Skeletal muscle satellite cell (primary cell): ENCODE results near the gene PRR15L.
"Not testable (repeated sequence)": the region's sequence is repeated elsewhere in the genome, so short reads cannot be mapped to it uniquely, and the experiment has no call there.

Experiments
- H3K27me3 ChIP-seq: 2 replicates; pipeline ENCODE4 v1.7.0; 2013; ENCODE audit warnings: low read length; ENCODE audit not compliant: control insufficient read depth, insufficient read depth
- H3K36me3 ChIP-seq: 2 replicates; pipeline ENCODE4 v1.7.0; 2013; ENCODE audit warnings: mild to moderate bottlenecking, control low read depth, low read length; ENCODE audit not compliant: insufficient read depth
- H3K4me1 ChIP-seq: 2 replicates; pipeline ENCODE4 v1.7.0; 2013; ENCODE audit warnings: low read length; ENCODE audit not compliant: control insufficient read depth, insufficient read depth
- H3K4me2 ChIP-seq: 2 replicates; pipeline ENCODE4 v1.7.0; 2013; ENCODE audit warnings: mild to moderate bottlenecking, low read length
- H3K4me3 ChIP-seq: 2 replicates; pipeline ENCODE4 v1.7.0; 2013; ENCODE audit warnings: low read length
- H3K9ac ChIP-seq: 2 replicates; pipeline ENCODE4 v1.7.0; 2013; ENCODE audit warnings: mild to moderate bottlenecking, low read depth, low read length, moderate library complexity
- H3K9me3 ChIP-seq: replicated peaks from 2 replicates; pipeline ENCODE4 v1.7.0; 2013; ENCODE audit warnings: mild to moderate bottlenecking, control low read depth, low read length

PRR15L gene

GRCh38 chr17:47945080-47945479 is 12.6 kb downstream of the PRR15L start:
- Histone ChIP-seq H3K36me3 (peaks cover 17% of the 10 kb centered on the region), H3K4me1 (peaks cover 27% of the 10 kb centered on the region), H3K27me3 (no peaks in the 10 kb centered on the region), H3K9me3 (no peaks in the 10 kb centered on the region), H3K9ac (no peak overlapping the region), H3K4me3 (no peak overlapping the region), H3K4me2 (no peak overlapping the region)

- peaks cover 14% of the 10 kb centered on the region for H3K4me1 ChIP-seq
- peak overlapping the region; percentile 85 for H3K4me3 ChIP-seq
- H3K36me3 ChIP-seq = peaks cover 12% of the 10 kb centered on the region
- H3K4me2 ChIP-seq = peak overlapping the region; percentile 98
- H3K9ac ChIP-seq = peak overlapping the region; percentile 83
- H3K27me3 ChIP-seq = no peaks in the 10 kb centered on the region
- no peaks in the 10 kb centered on the region for H3K9me3 ChIP-seq
Observed at GRCh38 chr17:47942568-47942967, 15.1 kb downstream of the PRR15L start.

- peaks cover 13% of the 10 kb centered on the region for H3K4me1 ChIP-seq
- H3K27me3 ChIP-seq = no peaks in the 10 kb centered on the region
- H3K4me3 ChIP-seq = peak overlapping the region; percentile 85
- peak overlapping the region; percentile 98 for H3K4me2 ChIP-seq
- H3K9me3 ChIP-seq = no peaks in the 10 kb centered on the region
- peaks cover 12% of the 10 kb centered on the region for H3K36me3 ChIP-seq
- peak overlapping the region; percentile 83 for H3K9ac ChIP-seq
Observed at GRCh38 chr17:47942096-47942510, 15.6 kb downstream of the PRR15L start.

DNA sequence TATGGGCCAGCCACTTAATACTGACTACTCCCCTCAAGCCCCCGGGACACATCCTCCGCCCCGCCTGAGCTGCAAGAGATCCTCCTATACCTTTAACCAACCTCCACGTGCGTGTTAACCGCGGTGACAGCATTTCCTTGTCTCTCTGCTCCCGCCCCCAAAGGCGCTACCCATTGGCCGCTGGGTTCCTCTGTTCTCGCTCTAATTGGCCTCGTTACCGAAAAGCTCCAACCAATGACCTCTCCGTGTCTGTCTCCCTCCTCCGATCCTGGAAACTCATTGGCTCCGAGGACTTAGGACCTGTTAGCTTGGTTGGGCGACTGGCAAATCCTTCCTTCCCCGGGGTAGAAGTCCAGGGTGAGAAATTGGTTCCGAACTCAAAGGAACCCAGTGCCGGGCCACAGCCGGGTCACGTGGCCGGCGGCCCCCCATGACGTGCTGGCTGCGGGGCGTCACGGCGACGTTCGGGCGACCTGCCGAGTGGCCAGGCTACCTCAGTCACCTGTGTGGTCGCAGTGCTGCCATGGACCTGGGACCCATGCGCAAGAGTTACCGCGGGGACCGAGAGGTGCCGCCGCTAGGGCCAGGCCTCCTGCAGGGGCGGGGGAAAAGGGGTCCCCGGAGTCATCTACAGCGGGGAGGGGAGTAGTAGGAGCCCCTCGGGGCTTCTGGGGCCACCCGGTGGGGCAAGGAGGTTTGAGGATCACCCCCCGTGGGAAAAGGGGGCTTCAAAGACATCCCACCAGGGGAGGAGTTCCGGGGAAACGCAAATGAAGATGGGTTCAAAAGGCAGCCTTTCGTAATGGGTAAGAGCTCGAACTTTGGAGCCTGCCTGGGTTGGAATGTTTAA is 16.2 kb downstream of the PRR15L start, which contains the start of gene PNPO:
Gene PNPO (plus strand): TSS at position 326 of the 850 bp plus-strand sequence. CDS start 105 bp downstream, at position 431.
- peak within 1 kb of the TSS; percentile 85 for H3K4me3 ChIP-seq
- H3K9me3 ChIP-seq = no peaks in the 10 kb centered on the region
- H3K4me1 ChIP-seq = peaks cover 12% of the 10 kb centered on the region
- H3K4me2 ChIP-seq = peak within 1 kb of the TSS; percentile 98
- peaks cover 10% of the 10 kb centered on the region for H3K36me3 ChIP-seq
- peak within 1 kb of the TSS; percentile 83 for H3K9ac ChIP-seq
- H3K27me3 ChIP-seq = no peaks in the 10 kb centered on the region

GRCh38 chr17:47937941-47938340 is 19.7 kb downstream of the PRR15L start:
- Histone ChIP-seq H3K4me1 (peaks cover 21% of the 10 kb centered on the region), H3K4me3 (no peak overlapping the region), H3K4me2 (no peak overlapping the region), H3K9me3 (no peaks in the 10 kb centered on the region), H3K9ac (no peak overlapping the region), H3K27me3 (no peaks in the 10 kb centered on the region), H3K36me3 (no peaks in the 10 kb centered on the region)

- Histone ChIP-seq H3K9ac (no peak overlapping the region), H3K36me3 (no peaks in the 10 kb centered on the region)
Observed at GRCh38 chr17:47935961-47936360, 21.7 kb downstream of the PRR15L start.

DNA sequence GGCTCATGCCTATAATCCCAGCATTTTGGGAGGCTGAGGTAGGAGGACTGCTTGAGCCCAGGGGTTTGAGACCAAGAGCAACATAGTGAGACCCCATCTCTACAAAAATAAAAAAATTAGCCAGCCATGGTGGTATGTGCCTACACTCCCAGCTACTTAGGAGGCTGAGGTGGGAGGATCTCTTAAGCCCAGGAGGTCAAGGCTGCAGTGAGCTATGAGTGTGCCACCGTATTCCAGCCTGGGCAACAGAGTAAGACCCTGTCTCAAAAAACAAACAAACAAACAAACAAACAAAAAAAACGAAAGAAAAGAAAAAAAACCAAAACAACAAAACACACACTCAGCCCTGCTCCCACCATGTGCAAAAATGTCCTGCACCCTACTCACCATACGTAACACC is 22.2 kb downstream of the PRR15L start:
- not testable (repeated sequence) for H3K4me2 ChIP-seq, H3K9ac ChIP-seq, H3K27me3 ChIP-seq, H3K9me3 ChIP-seq, H3K36me3 ChIP-seq, H3K4me3 ChIP-seq
- peaks cover 13% of the 10 kb centered on the region for H3K4me1 ChIP-seq

More at GRCh38 chr17:47935961-47936360, 21.7 kb downstream of the PRR15L start:
- Histone ChIP-seq H3K4me1 (peaks cover 16% of the 10 kb centered on the region), H3K4me2 (no peak overlapping the region), H3K9me3 (no peaks in the 10 kb centered on the region), H3K4me3 (no peak overlapping the region), H3K27me3 (no peaks in the 10 kb centered on the region)

GRCh38 chr17:47934856-47935255 is 22.8 kb downstream of the PRR15L start:
- peaks cover 13% of the 10 kb centered on the region for H3K4me1 ChIP-seq
- H3K4me3 ChIP-seq = no peak overlapping the region
- no peaks in the 10 kb centered on the region for H3K27me3 ChIP-seq
- H3K36me3 ChIP-seq = no peaks in the 10 kb centered on the region
- H3K9me3 ChIP-seq = no peaks in the 10 kb centered on the region
- H3K9ac ChIP-seq = no peak overlapping the region
- H3K4me2 ChIP-seq = no peak overlapping the region

DNA sequence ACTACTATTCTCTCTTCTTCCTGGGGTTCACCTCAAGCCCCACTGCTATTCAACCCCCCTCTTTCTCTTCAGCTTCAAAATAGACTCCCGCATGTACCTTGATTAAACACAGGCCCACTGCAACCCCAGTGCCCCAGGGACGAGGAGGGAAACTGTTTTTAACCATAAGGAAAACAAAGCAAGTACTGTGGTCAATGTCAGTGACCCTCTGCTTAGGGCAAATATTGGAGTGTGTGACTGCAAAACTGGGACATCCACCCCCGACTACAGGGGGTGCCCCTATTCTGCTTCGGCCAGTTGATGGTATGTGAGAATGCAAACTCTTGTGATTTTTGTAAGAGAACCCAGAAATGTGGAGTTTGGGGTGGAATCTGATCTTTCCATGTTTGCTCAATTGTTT is 25.8 kb downstream of the PRR15L start:
- H3K4me3 ChIP-seq = no peak overlapping the region
- no peak overlapping the region for H3K9ac ChIP-seq
- no peaks in the 10 kb centered on the region for H3K9me3 ChIP-seq
- no peak overlapping the region for H3K4me2 ChIP-seq
- peaks cover 13% of the 10 kb centered on the region for H3K4me1 ChIP-seq
- no peaks in the 10 kb centered on the region for H3K27me3 ChIP-seq
- H3K36me3 ChIP-seq = peaks cover 2% of the 10 kb centered on the region

GRCh38 chr17:47929218-47930000 is 28.3 kb downstream of the PRR15L start:
- H3K36me3 ChIP-seq = peaks cover 15% of the 10 kb centered on the region
- H3K4me1 ChIP-seq = peaks cover 3% of the 10 kb centered on the region

GRCh38 chr17:47928415-47928814 is 29.3 kb downstream of the PRR15L start:
- H3K36me3 ChIP-seq = peaks cover 16% of the 10 kb centered on the region
- H3K4me3 ChIP-seq = no peak overlapping the region
- H3K4me1 ChIP-seq = peaks cover 3% of the 10 kb centered on the region

More at GRCh38 chr17:47929218-47930000, 28.3 kb downstream of the PRR15L start:
- H3K4me3 ChIP-seq = no peak overlapping the region
- H3K9me3 ChIP-seq = no peaks in the 10 kb centered on the region
- H3K4me2 ChIP-seq = no peak overlapping the region
- H3K9ac ChIP-seq = no peak overlapping the region
- H3K27me3 ChIP-seq = no peaks in the 10 kb centered on the region

More at GRCh38 chr17:47928415-47928814, 29.3 kb downstream of the PRR15L start:
- H3K4me2 ChIP-seq = no peak overlapping the region
- no peaks in the 10 kb centered on the region for H3K27me3 ChIP-seq
- no peak overlapping the region for H3K9ac ChIP-seq
- H3K9me3 ChIP-seq = no peaks in the 10 kb centered on the region
